Measurements from ENCODE around the gene DDIT4L.
"Not testable (repeated sequence)": the region's sequence is repeated elsewhere in the genome, so short reads cannot be mapped to it uniquely, and the experiment has no call there.

Gene DDIT4L

DNA sequence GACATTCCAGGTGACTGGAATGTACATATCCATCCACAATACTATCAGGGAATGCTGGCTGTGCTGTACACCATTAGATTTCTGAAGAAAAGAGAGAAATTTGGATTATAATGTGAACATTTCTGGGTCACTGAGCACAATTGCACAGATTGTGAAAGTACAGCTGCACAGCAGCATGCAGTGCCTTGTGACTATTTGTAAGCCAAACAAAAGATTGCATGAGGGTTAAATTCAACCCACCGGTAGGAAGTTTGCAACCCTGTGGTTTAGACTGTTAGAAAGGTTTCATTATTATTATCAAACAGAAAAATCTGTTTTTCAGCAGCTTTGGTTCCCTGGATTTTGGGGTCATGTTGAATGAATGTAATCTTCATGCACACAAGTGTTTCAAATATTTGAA lies 24.5 kb downstream of the DDIT4L start:
- no peak for DNase-seq

DNA sequence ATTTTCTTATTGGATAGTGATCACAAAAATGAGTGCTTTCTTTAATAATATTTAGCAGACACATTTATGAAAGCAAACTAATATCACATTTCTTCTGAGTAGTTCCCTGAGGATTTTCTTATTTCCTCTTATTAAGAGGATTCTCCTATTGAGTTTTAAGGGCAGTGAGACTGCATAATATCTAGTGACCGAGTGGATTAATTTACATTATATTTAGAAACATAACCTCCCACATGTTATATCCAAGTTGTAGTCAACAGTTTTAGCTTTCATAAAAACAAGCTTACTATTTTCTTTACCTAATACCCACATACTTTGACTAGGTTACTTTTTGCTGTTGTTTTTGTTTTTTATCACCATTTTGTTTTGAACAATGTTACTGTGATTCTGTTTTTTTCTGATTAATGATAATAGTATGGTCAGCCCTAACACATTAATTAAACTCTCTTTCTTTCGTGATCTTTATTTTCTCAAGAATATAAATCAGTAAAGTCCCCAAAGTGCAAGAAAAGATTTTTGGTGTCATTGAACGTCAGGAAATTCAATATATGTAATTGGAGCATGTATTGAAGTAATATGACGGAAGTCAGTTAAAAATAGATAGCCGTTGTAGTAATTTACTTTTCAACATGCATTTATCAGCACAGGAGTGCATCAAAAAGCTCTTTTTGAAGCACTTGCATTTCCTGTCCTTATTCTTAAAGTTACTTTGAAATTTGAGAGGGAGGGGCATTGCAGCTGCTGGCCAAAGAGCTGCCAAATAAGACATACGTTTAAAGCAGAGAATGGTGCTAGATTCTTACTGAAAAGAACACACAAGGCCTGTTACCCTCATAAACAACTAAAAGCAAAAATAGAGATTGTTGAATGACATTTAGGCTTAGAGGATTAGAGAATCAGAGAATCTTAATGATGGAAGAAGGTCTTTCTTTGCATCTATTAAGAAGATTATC lies 25.2 kb downstream of the DDIT4L start:
- DNase-seq = no peak

DNA sequence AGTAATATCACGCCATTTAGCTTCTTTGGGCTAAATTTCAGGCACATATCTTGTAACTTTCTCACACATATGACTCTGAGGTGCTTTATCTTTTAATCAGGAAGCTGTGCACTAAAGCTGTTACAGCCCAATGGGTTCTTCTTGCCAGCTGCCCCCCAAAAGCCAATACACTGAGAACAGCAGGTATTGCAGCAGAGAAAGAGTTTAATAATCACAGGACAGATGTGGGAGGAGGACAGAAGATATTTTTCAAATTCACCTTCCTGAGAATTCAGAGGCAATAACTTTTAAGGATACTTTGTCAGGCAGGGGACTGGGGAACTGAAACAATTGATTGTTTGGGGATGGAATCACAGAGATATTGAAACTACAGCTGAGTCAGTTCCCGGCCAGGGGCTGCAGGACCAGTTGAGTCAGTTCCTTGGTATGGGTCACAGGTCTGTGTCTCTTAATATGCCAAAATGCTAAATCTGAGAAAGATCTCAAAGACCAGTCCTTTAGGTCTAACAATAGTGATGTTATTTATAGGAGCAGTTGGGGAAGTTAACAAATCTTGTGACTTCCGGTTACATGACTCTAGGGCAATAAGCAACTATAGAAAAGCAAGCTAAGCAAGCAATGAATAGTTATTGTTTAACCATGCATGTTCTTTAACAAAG lies 28.1 kb downstream of the DDIT4L start:
- no peak for DNase-seq

DNA sequence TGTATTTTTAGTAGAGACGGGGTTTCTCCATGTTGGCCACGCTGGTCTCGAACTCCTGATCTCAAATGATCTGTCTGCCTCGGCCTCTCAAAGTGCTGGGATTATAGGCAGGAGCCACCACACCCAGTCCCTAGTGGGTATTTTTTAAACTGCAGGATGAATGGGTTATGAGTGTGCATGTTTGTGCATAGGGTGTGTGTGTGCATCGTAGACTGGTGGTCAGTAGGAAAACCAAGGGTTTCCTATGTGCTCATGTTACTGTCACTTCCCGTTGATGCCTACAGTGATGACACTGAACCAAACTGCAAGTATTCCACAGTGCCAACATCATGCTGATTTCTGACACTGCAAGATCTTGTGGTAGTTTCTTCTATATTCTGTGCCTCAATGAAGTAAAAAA lies 41.1 kb downstream of the DDIT4L start:
- no peak for DNase-seq

DNA sequence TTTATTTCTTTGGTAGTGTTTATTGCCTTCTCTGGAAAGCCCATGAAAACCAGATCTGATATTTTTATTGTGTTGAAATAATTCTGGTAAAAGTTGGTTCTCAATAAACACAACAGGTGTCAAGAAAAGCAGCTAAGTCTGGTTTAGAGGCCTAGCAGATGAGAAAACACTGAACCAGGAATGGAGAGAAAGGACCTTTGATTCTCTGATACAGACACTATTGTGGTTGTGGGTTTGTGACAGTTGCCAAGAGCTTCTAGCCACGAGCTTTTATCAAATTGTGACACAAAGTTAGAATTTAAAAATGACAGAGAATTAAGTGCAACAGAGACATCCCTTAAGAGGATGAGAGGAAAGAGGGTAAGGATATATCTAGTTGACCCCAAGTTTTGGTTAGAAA lies 42.6 kb downstream of the DDIT4L start:
- no peak for DNase-seq

DNA sequence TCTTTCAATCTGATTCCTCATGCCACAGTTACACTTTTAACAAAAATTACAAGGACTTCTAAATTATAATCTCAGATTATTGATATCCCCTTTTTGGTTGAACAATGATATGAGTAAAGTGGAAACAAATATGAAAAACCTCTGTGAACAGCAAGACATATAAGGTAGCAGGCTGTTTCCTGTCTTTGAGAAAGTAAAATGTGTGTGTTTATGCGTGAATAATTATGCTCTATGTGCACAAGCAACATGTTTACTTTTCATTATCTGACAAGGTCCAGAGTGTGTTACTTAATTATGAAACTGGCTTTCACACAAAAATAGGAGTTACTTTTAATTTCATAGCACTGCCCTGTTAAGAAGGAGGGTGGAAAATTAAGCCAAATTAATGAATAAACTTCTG lies 43.1 kb downstream of the DDIT4L start:
- peak in 1 of 2 experiments; percentile 23 for DNase-seq

DNA sequence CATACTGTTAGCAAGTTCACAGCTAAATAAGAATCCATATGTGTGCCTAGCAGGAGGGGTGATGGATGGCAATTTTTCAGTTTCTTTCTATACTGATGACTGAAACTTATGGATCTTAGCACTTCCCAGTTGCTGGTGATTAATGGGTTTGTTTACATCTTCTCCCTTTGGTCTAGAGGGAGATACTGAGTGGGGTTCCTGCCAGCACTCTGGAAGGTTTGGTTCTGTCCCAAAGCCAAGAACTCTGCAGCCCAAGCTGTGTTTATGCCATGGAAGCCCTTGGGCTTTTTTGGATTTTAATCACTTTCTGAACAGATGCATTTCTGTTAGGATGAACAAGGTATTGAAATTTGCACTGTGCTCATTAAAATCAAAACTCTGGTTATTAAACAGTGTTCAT lies 43.5 kb downstream of the DDIT4L start:
- no peak for DNase-seq

DNA sequence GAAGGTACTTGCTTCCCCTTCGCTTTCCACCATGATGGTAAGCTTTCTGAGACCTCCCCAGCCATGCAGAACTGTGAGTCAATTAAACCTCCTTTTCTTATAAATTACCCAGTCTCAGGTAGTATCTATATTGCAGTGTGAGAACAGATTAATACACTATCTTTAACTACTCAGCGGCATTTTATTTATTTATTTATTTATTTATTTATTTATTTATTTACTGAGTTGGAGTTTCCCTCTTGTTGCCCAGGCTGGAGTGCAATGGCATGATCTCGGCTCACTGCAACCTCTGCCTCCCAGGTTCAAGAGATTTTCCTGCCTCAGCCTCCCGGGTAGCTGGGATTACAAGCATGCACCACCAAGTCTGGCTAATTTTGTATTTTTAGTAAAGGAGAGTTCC lies 52.9 kb downstream of the DDIT4L start:
- not testable (repeated sequence) for DNase-seq
